Panc1 (cell line): Measurements from ENCODE around the gene MAL.

Experiments
- CTCF ChIP-seq: fragments of 450-650 bp; IDR thresholded peaks from 2 replicates; pipeline ENCODE4 v1.5.1; 2017; ENCODE audit warnings: mild to moderate bottlenecking
- POLR2AphosphoS5 ChIP-seq: IDR thresholded peaks from 2 replicates; pipeline ENCODE4 v1.6.1; 2012; ENCODE audit warnings: mild to moderate bottlenecking, low read depth, low read length, moderate library complexity
- REST ChIP-seq, 2 experiments: IDR thresholded peaks; 2 replicates each; pipeline ENCODE4 v1.6.1; 2011 to 2012; ENCODE audit warnings: low read depth in 2 of 2, control low read depth in 1 of 2, low read length in 1 of 2, mild to moderate bottlenecking in 1 of 2, moderate library complexity in 1 of 2; ENCODE audit not compliant: insufficient read depth in 1 of 2
- SIN3A ChIP-seq: IDR thresholded peaks from 2 replicates; pipeline ENCODE4 v1.6.1; 2012; ENCODE audit warnings: low read depth, mild to moderate bottlenecking, low read length, moderate library complexity, borderline replicate concordance; ENCODE audit not compliant: insufficient read depth
- TCF7L2 ChIP-seq: IDR thresholded peaks from 2 replicates; pipeline ENCODE4 v1.6.1; 2011; ENCODE audit warnings: mild to moderate bottlenecking, low read depth, low read length, inconsistent platforms

- TF ChIP-seq POLR2AphosphoS5, result no peak
- no peak for TF ChIP-seq CTCF
- no peak for TF ChIP-seq TCF7L2
- no peak for TF ChIP-seq REST (IDR thresholded peaks at IDR 0.05; ENCODE audit: insufficient read depth in 1 of 2, low read depth in 2 of 2, low read length in 1 of 2)
- TF ChIP-seq SIN3A, result no peak
These were observed 29.8 kb downstream of the MAL start for GRCh38 chr2:95055262-95055661.
